ENCODE data around the gene KCNJ9. TPM values are rescaled to one million over a fixed set of nuclear protein-coding genes. Genes with fewer than 3 reads are reported as not detected.

The KCNJ9 gene
- total RNA-seq, 1 donor from 2014 or later, result 0.05 TPM

GRCh38 chr1:160091666-160092223, 10.4 kb downstream of the KCNJ9 start:
- Histone ChIP-seq H3K27ac (replicated peaks) (no peak overlapping the region), H3K9me3 (replicated peaks) (no peaks in the 10 kb centered on the region), H3K4me1 (peaks cover 6% of the 10 kb centered on the region), H3K36me3 (peaks cover 32% of the 10 kb centered on the region), H3K27me3 (ENCODE audit: low read depth) (no peaks in the 10 kb centered on the region), H3K4me3 (no peak overlapping the region)
- DNase-seq, result no peak
- intact Hi-C loops (cut with micrococcal nuclease), result no loop called here
- TF ChIP-seq, protein P1, sequence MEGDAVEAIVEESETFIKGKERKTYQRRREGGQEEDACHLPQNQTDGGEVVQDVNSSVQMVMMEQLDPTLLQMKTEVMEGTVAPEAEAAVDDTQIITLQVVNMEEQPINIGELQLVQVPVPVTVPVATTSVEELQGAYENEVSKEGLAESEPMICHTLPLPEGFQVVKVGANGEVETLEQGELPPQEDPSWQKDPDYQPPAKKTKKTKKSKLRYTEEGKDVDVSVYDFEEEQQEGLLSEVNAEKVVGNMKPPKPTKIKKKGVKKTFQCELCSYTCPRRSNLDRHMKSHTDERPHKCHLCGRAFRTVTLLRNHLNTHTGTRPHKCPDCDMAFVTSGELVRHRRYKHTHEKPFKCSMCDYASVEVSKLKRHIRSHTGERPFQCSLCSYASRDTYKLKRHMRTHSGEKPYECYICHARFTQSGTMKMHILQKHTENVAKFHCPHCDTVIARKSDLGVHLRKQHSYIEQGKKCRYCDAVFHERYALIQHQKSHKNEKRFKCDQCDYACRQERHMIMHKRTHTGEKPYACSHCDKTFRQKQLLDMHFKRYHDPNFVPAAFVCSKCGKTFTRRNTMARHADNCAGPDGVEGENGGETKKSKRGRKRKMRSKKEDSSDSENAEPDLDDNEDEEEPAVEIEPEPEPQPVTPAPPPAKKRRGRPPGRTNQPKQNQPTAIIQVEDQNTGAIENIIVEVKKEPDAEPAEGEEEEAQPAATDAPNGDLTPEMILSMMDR (IDR thresholded peaks at IDR 0.05; ENCODE audit: borderline replicate concordance), result no peak

DNA sequence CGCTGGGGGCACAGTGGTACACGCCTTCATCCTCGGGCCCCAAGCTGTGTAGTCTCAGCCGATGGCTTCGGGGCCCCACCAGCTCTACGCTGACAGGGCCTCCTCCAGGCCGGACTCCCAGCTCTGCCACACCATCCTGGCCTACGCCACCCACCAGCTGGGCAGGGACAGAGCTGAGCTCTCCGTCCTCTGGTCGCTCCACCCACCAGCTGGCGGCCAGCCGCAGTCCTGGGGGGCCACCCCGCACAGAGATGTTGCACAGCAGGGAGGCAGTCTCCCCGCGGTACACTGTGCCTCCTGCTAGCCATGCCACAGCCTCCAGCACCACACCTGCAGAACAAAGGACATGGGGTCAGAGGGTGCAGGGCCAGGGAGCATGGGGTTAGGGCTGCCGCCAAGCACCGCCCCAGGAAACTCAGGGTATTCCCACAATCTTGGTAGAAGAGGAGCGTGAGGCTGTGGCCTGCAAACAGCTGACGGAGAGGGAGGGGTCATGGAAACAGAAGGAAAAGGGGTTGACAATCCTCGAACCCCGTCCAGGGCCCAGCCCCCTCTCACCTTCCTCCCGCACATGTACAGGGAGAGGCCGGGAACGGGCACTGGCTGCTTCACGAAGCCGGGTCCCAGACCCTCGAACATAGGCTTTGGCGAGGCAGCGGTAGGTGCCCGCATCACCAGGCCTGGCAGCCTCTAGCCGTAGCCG, 11.2 kb downstream of the KCNJ9 start:
- TF ChIP-seq, protein P1 (IDR thresholded peaks at IDR 0.05; ENCODE audit: borderline replicate concordance), result no peak
- Histone ChIP-seq H3K4me3 (no peak overlapping the region), H3K4me1 (peaks cover 14% of the 10 kb centered on the region), H3K9me3 (replicated peaks) (no peaks in the 10 kb centered on the region), H3K27me3 (ENCODE audit: low read depth) (no peaks in the 10 kb centered on the region), H3K36me3 (peaks cover 32% of the 10 kb centered on the region), H3K27ac (replicated peaks) (no peak overlapping the region)
- no peak for DNase-seq
- intact Hi-C loops (cut with micrococcal nuclease), result no loop called here

- peaks cover 19% of the 10 kb centered on the region for H3K4me1 ChIP-seq
- TF ChIP-seq, protein P1 (IDR thresholded peaks at IDR 0.05; ENCODE audit: borderline replicate concordance), result no peak
- no peaks in the 10 kb centered on the region for H3K27me3 ChIP-seq (ENCODE audit: low read depth)
- no peaks in the 10 kb centered on the region for H3K9me3 ChIP-seq (replicated peaks)
- no peak overlapping the region for H3K27ac ChIP-seq (replicated peaks)
- intact Hi-C loops (cut with micrococcal nuclease), result no loop called here
- DNase-seq, result no peak
- H3K4me3 ChIP-seq, result no peak overlapping the region
- H3K36me3 ChIP-seq, result peaks cover 32% of the 10 kb centered on the region
Measured at GRCh38 chr1:160093069-160093395, 11.7 kb downstream of the KCNJ9 start.

DNA sequence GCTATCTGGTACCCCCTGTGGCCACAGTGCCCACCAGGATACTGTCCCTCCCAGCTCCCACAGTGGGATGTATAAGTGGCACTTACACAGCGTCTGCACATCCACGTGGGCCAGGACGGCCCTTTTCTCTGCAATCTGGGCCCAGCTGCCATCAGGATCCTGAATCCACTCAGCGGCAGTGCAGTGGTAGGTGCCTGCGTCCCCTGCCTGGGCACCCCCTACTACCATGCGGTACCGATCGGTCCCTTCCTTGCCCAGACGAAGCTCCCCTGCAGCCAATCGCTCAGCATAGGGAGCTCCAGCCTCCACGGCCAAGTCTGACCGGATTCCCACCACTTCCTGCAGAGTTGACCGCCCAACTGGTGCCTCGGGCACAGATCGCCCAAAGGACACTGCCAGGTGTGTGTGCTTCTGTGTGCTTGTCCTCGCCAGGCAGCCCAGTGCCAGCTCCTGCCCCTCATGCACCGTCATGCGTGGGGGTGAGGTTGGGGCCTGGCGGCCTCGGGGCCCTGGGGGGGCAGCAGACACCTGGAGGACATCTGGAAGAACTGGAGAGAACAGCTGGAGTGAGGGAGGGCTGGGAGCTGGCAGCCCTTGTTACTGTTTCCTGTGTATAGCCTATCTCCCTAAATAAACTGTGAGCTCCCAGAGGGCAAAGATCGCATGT, 12.4 kb downstream of the KCNJ9 start:
- H3K36me3 ChIP-seq, result peaks cover 32% of the 10 kb centered on the region

DNA sequence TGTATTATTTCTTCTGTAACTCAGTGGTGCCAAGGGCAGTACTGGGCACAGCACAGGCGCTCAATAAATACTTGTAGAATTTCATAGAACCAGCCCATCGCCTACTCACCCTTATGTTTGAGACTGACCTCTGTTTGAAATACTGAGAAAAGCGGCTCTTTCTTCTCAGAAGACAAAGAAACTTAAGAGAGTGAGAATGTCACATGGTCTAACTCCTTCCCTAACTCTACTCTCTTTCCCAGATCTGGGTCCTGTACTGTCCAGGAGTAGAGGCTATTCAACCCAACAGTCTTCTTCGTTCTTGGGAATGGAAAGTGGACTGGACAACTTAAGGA, 12.9 kb downstream of the KCNJ9 start:
- Histone ChIP-seq H3K4me3 (no peak overlapping the region), H3K27me3 (ENCODE audit: low read depth) (no peaks in the 10 kb centered on the region), H3K36me3 (peaks cover 32% of the 10 kb centered on the region), H3K27ac (replicated peaks) (no peak overlapping the region), H3K4me1 (peaks cover 27% of the 10 kb centered on the region), H3K9me3 (replicated peaks) (no peaks in the 10 kb centered on the region)
- TF ChIP-seq, protein P1 (IDR thresholded peaks at IDR 0.05; ENCODE audit: borderline replicate concordance), result no peak
- no peak for DNase-seq
- intact Hi-C loops (cut with micrococcal nuclease), result no loop called here

More for the DNA sequence above, 12.4 kb downstream of the KCNJ9 start:
- TF ChIP-seq, protein P1 (IDR thresholded peaks at IDR 0.05; ENCODE audit: borderline replicate concordance), result no peak
- Histone ChIP-seq H3K27me3 (ENCODE audit: low read depth) (no peaks in the 10 kb centered on the region), H3K4me3 (no peak overlapping the region), H3K4me1 (peaks cover 24% of the 10 kb centered on the region), H3K9me3 (replicated peaks) (no peaks in the 10 kb centered on the region), H3K27ac (replicated peaks) (no peak overlapping the region)
- no peak for DNase-seq
- intact Hi-C loops (cut with micrococcal nuclease), result no loop called here
